Stimulated activated naive CD4-positive, alpha-beta T cell treated with Interleukin-2 at 50 U/mL for 16 hours (primary cell): ENCODE measurements around the gene ATP8B4.

Experiments
- DNase-seq: peaks from one replicate; lab custom pipeline; 2025; lab: John Stamatoyannopoulos, UW

The ATP8B4 gene

DNA sequence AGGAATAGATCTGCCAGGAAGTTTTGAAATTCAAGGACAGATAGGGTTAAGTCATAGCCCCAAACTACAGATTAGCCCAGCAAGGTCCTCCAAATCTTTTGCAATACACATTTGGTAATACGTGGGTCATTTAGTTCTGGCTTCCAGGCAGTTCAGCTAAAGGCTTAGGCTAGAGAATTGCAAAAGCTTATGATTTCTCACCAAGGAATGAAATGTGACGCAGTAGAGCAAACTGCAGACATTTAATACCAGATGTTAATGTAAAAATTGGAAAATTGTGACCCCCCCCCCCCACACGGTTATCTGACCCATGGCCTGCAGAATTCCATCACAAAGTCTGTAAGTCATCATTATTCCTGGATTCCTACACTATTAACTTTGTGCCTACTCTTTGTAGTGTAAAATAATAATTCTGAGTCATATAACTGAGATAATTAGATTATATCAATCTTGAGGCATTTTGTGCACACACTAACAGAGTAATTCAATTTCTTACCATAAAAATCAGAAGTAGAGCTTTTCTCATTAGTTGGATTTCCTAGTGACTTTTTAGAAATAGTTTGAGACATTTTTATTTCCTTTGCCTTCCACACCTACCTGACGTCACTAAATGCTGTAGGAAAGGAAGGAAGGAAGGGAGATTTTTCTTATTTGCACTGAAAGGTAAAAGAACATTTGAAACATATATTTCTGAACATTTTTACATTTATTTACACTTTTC lies 263.0 kb downstream of the ATP8B4 start:
- no peak for DNase-seq

DNA sequence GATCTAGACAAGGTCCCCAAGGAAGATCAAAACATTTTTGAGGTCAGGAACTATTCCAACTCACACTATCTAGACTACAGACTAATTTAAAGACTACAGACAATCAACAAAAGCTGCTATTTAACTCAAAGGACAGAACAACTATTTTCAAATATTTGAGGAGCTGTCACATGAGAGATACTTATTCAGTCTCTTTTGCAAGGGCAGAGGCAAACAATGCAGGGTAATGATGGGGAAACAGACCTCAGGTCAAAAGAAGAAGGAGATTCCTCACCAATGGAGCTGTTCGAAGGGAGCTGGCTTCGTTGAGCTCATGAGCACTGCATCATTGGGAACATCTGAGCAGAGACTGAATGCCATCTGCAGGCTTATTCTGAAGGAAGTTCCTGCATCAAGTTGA lies 266.3 kb downstream of the ATP8B4 start:
- DNase-seq: no peak

DNA sequence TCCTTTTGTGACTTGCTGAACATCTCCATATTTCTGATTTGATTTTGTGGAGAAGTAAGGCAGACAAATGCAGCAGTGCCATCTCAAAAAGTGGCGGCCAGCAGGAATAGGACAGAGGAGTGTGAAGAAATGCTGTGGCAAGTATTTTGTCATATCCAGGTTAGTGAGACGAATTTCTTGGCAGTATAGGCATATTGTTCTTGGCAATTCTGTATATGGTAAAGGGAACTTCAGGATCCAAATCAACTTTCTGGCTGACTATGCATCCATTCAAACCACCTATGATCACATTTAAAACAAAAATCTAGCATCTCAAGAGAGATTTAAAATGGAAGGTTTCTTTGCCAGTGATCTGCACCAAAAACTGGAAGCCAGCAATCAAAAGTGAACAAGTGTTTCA lies 270.2 kb downstream of the ATP8B4 start:
- no peak for DNase-seq

DNA sequence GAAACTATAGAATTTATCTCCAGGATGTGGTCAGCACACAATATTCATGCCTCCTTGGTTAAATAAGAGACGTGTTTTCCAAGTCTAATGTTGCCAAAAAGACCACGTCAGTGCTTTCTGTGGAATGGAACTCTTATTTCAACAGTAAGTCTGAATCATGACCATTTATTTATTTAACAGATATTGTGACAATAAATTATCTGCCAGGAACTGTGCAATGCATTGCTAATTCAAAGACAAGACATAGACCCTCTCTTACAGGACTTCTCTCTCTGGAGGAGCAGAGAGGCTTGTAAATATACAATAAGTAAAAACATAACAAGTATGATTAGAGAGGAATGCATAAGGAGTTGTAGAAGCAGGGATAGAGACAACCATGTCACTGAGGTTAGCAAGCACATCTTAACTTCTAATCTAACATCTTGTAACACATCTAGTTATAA lies 270.7 kb downstream of the ATP8B4 start:
- DNase-seq: no peak

DNA sequence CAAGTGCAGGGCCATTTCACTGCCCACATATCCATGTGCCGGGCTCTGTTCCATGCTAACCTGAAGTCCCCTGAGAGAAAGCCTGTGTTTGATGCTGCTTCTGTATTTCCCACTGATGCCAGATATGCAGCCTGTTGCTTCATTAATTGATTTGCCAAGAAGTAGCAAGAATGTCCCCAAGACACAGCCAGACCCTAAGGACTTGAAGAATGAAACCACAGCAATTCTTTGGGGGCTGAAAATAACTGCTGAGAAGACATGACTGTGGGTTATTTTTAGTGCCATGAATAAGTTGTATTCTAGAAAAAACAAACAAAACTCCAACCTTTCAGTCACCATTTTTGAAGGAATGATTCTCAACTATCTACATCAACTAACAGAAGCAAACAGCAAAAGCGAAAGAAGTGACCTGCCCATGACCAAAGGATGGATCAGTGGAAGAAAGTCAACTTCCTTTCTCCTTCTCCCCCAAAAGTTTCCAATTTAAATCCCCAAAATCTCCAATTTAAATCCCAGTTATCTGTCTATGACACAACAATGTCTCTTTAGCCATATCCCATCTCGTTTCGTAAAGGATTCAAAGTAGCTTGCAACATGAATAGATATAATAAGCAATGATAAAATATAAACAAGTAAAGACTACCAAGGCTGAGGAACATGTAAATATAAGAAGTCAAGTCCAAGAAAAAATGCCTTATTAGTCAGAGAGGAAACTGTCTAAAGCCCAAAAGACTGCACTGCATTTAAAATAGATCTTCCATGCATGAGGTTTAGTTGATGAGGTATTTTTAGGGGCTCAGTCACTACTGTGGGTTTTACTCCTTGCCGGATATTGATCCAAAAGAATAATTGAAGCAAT lies 271.4 kb downstream of the ATP8B4 start:
- no peak for DNase-seq

DNA sequence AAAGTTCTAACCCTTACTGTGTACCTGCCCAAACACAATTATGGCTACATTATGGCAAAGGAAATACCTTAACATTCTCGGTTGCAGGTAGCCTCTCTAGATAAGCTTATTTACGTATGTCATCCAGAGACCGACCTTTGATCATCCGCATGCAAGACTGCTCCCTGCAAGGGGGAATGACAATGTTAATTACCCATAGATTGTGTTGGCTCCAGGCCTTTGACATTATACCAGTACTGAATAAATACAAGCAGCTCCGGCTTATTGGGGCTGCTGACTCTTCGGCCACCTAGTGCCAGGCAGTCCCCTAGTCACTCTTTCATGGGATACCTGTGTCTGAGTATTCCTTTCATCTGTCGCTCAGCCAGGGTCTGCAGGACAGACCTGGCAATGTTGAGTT lies 274.6 kb downstream of the ATP8B4 start:
- no peak for DNase-seq

DNA sequence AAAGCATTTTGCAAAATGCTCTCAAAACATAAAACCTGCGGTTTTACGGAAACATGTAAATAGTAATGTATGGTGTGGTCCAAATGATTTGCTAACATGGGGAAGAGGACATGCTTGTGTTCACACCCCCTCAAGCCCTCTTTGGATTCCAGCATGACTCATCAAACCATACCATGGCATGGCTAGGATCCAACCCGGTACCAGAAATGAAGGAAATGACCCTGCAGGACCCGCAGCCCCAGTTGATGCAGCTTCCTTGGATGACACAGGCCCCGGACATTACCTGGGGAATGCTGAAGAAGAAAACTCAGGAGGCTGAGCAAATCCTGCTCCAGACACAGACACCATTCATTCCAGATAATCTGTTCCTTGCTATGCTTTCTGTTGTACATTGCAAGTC lies 275.3 kb downstream of the ATP8B4 start:
- no peak for DNase-seq

DNA sequence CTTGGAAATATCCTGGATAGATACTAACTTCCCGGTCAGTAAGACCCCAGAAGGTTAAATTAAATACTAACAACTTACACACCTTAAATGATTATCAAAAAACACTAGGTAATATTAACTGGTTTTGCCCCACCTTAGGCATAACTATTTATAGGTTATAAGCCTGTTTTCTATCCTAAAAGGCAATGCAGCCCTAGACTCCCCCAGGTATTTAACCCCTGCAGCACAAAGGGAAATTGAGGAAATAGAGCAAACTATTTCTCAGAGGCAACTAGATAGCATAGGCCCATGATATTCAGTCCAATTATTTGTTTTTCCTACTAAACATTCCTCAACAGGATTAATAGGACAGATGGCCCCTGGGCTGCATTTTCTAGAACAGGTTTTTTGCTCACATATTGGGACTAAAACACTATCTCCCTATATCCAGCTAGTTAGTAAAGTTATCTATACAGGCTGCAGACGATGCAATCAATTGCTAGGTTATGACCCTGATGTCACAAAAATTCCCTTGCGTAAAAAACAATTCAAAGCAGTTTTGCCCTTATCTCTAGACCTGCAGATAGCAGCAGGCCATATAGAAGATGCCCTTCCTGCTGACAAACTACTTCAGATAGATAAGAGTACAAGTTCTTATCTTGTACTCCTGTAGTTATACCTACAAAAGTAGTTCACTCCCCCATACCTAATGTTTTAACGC lies 276.9 kb downstream of the ATP8B4 start:
- no peak for DNase-seq

DNA sequence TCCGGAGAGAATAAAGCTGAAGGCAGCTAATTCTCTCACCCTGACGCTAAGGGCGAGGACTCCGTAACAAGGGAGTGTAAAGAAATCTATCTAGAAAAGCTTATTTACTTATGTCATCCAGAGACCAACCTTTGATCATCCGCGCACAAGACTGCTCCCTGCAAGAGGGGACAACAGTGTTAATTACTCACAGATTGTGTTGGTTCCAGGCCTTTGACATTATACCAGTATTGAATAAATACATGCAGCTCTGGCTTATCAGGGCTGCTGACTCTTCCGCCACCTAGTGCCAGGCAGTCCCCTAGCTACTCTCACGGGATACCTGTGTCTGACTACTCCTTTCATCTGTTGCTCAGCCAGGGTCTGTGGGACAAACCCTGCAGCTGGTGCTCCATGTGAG lies 286.5 kb downstream of the ATP8B4 start:
- no peak for DNase-seq

DNA sequence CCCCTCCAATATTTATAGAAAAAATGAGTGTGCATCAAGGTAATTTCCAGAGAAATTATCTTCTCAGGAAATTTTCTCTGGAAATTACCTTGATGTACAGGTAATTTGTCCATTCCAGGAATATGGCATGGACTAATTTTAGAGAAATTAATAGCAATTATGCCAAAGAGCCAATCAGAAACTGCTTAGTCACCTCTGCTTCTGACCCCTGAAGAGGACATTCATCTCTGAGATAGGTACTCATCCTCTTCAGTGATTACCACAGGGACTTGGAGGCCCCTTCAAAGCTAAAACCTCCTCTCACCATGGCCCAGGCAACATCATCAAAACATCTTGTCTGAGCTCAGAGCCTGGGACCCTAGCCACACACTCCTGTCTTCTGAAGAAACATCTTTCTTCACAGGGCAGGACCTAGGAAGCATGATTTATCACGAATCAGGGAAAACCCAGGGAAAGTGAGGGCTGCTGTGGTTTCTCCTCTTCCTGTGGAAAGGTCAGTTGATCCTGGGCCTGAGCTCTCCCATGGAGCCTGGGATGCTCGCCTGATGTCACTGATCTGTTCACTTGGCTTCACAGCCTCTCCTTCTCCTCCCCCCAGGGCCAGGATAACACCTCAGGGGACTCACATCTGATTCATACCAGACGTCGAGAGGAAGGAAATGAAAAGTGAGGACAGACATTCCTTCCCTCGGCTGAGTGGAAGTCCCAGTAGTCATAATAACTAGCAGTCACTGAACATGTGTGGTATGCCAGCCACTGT lies 287.6 kb downstream of the ATP8B4 start:
- no peak for DNase-seq

DNA sequence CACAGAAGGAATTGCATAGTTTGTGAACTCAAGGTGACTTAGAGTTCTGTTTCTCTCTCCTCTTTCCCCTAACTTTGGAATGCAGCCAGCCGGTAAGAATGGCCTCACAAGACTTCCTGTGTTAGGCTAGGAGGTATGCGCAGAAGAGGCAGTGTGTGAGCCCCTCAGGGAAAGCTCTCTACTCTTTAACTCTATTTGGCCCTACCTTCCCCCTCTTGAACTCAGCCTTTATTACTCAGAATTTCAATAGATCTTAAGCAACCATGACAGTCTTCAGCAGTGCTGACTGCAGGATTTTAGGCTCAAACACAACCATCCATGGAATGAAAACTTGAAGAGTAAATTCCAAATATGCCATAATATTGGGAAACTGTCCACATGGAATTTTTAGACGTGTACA lies 288.6 kb downstream of the ATP8B4 start:
- no peak for DNase-seq

DNA sequence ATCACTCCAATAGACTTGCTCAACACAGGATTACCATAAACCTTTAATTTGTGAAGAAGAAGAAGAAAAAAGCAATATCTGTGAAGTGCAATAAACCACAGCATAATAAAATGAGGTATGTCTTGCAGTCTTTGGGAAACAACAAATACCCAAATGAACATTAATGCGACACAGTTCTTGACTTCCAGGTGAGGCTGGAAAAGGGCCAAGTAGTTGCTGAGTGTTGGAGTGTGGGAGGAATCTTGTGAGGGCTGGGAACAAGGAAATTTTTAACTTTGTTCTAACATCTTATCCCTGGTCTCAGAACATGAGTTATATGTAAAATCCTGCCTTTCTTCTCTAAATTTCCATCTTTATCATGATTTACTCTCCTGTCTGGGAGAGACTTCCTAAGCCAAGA lies 291.7 kb downstream of the ATP8B4 start:
- DNase-seq: no peak

DNA sequence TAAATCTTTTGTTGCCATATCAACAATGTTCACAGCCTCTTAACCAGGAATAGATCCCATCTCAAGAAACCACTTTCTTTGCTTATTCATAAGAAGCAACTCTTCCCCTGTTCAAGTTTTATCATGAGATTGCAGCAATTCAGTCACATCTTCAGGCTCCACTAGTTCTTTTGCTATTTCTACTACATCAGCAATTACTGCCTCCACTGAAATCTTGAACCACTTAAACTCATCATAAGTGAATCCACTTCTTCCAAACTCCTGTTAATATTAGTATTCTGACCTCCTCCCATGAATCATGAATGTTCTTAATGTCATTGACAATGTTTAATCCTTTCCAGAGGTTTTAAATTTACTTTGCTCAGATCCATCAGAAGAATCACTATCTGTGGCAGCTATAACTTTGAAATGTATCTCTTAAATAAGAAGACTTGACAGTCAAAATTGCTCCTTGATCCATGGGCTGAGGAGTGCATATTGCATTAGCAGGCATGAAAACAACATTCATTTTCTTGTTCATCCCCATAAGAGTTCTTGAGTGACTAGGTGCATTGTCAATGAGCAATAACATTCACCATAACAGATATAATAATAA lies 292.3 kb downstream of the ATP8B4 start:
- DNase-seq: no peak

DNA sequence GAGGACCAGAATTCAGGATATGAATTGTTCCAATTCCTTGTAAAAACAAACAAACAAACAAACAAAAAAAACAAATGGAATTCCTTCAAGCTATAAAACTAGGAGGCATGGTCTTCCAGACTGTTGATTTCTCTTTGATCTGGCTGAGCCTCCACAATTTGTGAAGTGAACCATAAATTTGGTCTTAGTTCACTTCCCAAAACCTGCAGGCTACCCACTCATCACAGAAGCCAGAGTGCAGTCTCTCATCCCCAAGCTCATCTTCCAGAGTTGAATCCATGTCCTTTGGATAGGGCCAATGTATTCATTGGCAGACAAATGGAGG lies 294.3 kb downstream of the ATP8B4 start:
- no peak for DNase-seq

DNA sequence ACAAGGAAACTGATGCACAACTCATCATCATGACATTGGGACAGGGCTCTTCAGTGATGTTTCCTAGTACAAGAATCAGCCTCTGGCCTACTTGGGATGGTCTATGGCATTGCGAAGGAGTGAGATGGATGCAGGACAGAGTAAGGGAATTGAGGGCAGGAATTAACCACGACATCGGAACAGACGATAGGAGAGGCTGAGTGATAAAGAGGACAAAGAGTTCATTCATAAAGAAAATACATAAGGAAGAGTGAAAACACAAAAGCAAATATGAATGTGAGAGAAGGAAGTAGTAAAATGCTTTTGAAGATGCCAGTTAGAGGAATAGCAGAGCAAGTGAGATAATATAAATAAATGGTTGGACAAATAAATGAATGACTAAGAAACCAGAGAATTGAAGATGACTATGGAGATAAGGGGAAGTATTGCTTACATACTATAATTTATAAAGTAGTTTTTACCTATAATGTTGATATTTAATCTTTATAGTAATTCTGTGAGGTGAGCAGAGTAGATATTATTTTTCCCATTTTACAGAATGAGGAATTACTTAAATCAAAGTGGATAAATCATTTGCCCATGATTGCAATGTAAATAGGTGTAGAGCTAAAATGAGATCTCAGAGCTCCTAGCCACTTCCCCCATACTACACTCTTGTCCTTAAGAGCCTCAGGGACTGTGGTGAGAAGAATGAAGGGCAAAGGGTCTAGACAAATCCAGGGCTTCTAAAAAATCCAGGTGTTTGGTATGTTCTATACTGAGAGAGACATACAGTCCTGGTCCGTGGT lies 294.9 kb downstream of the ATP8B4 start:
- no peak for DNase-seq

DNA sequence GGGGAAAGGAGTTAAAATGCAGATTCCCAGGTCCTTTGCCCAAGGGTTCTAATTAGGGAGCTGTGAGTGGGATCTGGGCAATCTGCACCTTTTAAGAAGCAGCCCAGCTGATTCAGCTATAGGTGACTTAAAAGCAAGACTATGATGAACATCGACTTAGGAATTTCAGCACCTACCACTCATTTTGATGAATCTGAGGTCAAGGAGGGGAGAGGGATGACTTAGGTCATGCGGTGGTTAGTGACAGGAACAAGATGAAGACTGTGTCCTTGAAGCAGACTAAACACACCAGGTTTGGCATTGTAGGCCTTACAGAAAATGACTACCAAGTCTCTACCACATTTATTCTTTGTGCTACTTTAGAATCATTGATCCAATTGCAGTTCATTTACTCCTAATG lies 301.9 kb downstream of the ATP8B4 start:
- DNase-seq: no peak

DNA sequence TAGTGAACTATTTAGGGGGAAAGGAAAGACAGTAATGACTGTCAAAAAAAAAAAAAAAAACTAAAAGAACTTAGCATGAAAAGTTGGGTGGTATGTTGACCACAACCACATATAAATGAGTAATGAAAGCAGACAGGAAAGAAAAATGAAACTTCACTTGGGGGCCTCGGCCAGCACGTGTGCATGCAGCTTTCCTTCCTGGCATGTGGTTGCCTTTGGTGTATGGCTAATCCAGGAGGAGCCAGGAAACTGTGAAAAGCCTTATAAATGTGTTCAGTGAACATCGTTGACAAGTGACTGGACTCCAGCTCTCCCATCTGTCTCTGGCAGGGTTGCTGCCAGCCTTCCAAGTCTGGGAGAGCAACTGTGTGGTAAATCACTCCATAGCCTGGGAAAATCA lies 303.1 kb downstream of the ATP8B4 start:
- no peak for DNase-seq

DNA sequence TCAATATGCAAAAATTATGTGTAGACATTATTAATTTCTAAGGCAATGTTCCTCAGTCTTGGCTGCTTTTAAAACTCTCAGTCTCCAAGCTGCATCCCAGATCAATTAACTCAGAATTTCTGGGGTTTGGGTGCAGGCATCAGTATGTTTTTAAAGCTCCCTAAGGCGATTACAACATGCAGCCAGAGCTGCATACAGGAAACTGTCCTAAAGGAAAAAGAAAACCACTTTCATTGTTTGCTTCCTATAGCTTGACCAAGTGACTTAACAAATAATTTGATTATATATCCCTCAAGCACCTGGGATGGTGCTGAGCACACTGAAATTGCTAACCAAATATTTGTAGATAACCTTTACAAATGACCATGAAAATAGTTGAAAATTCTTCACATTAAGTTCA lies 303.5 kb downstream of the ATP8B4 start:
- no peak for DNase-seq

DNA sequence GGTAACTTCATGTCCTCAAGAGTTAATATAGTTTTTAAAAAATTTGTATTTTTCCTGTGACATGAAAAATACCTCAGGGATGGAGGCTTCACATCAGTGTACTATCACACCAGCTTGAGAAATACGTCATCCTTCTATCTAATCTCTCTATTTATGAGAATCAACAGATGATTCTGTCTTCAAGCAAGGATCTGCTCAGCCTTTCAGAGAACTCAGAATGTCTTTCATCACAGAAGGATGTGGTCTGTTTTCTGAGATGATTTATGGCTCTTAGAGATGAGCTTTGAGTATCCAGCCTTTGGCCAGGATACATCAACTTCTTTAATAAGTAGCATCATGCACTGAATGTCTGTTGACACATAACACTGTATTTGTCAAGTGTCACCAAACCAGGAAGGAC lies 304.3 kb downstream of the ATP8B4 start:
- DNase-seq: no peak

DNA sequence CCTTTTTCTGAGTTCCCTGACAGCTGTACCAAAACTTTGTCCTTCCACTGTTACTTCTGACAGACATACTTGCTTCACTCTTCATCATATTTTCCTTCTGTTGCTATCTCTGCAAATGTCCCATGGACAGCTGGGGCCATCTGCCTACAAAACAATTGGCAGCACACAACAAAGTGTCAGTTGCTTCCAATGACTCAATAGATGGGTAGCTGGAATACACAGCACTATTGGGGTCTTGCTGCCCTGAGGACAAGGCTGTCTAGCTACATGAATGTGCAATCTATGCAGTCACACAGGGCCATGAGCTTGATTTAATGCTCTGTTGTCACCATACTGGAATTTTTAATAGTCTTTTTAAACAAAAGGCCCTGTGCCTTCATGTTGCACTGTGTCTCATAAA lies 305.4 kb downstream of the ATP8B4 start:
- no peak for DNase-seq

DNA sequence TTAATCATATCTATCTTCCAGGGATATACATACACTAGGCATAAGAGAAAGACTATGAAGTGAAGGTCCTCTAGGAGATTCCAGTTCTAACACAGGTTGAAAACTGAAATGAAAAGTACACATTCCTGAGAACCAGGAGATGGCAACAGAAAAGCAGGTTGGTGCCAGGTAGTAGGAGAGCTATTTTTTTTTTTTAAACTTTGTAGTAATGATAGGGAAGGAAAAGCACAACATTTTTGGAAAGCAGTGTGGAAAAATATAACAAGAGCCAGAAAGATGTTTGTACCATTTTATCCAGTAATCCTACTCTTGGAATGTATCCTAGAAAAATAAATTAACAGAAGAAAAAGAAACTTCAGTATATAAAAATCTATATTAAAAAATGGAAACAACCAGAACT lies 308.3 kb downstream of the ATP8B4 start:
- no peak for DNase-seq
